Measurements from ENCODE around the gene BIVM.
"Not testable (repeated sequence)": the region's sequence is repeated elsewhere in the genome, so short reads cannot be mapped to it uniquely, and the experiment has no call there.

Gene BIVM, protein sequence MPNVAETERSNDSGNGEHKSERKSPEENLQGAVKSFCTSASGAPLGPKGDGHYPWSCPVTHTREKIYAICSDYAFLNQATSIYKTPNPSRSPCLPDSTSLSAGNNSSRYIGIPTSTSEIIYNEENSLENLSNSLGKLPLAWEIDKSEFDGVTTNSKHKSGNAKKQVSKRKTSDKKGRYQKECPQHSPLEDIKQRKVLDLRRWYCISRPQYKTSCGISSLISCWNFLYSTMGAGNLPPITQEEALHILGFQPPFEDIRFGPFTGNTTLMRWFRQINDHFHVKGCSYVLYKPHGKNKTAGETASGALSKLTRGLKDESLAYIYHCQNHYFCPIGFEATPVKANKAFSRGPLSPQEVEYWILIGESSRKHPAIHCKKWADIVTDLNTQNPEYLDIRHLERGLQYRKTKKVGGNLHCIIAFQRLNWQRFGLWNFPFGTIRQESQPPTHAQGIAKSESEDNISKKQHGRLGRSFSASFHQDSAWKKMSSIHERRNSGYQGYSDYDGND

DNA sequence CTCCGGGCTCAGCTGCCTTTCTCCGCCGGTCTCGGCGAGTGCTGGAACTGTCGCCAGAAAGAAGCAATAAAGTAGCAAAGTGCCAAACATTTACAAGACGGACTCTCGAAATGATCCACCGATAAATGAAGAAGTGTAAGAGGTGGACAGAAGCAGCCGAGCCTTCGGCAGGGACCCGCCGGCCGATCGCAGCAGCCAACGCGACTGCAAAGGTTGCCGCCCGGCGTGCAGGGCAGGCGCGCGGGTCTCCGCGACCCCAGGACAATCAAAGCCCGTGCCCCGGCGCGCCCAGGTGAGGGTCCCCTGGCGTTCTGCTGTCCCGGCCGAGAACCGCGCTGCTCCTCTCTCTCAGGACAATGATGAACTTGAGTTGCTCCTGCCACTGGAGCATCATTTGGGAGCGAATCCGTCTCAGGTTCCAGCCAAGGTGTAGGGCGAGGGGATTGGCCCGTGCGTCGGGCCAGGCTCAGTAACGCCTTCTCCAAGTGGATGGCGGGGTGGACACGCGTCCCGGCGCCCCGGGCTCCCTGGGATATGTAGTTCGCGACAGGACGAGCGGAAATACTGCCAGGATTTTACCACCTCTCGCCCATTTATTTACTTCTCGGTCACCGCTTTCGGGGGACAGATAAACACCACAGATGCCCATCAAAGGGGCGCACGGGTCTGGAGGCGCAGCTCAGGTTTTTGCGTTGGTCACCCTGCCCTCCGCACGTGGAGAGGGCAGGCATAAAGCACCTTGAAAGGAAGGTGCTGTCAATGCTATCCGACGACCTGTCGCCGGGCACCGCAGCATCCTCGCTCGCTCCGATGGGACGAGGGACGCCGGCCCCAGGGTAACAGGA is at the start of gene BIVM, which contains the start of gene POGLUT2:
Gene BIVM, plus strand, starts transcription at position 539 of the 845 bp plus-strand sequence. CDS start 8,149 bp downstream, outside the sequence.
Gene POGLUT2, minus strand, starts transcription at position 396 of the 845 bp plus-strand sequence. Its CDS starts 306 bp downstream, at position 90.
- FAIRE-seq = peak; percentile 46

DNA sequence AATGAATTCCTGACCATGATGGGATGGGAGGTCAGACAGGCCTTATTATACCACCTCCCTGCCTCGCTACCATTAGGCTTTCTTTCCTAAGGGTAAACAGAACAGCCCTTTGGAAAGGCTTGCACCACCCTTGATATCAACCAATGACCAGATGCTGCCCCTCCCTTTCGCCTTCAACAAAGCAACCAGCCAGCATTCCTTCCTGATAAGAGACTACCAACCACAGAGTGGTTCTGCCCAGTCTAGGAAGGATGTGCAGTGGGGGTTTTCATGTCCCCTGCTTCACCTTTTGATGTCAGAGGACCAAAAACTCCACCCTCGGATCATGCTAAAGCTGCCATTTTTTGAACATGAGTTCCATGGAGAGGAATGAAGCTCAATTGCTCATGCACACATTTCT is 47.0 kb upstream of the BIVM start:
- FAIRE-seq = no peak

DNA sequence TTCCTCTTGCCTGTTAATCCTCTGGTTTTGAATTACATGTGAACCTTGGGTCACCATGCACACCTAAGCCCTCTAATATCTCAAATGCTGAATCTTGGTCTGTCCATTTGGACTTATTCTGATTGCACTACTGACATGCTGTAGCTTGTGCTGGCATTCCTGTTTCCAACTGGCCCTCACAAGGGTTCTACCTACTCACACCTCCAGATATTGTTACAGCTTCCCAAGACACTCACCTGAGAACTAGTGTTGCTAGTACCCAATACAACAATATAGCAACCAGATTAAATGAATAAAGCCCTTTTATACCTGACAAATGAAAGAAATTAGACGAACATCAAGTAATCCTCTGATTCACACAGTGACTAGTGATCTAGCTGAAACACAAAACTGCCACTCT is 41.9 kb upstream of the BIVM start:
- FAIRE-seq = no peak

DNA sequence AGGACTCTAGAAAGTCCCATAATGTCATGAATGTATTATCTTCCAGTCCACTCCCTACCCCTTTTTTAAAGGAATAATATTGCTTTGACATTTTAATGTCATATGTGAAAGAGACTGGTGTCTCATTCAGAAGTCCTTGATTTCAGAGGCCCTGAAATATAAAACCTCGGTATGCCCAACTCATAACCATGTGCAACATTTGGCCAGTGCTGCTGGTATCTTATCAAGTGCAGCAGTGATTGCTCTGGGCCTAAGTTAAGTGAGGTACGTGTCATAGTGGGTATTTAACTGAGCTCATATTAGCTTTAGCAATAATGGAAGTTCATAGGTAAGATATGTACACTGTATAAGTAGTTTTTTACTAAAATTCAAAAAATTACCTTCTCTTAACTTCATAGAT is 40.1 kb upstream of the BIVM start:
- FAIRE-seq = no peak

DNA sequence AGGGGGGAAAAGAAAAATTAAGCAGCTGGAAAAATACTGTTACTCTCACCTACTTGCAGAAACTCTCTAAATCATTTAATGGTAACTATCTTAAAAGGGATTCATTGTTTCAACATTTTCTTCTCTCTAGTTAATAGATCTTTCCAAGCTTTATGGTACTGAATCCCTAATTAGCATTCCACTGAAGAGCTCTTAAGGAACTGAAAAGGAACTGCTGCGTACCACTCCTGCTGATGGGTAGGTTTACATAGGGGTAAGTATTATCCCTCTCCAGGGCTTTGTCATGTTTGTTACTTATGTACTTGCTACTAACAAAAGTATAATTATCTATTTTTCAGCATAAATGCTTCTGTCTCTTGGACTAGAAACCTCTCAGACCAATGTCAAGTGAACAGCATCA is 37.8 kb upstream of the BIVM start:
- FAIRE-seq = no peak

- FAIRE-seq = no peak
Measured at GRCh38 chr13:102763741-102764140, 35.2 kb upstream of the BIVM start.

GRCh38 chr13:102768909-102769308 is 30.0 kb upstream of the BIVM start:
- no peak for FAIRE-seq

GRCh38 chr13:102769679-102770078 is 29.2 kb upstream of the BIVM start:
- FAIRE-seq = no peak

- no peak for FAIRE-seq
Measured at GRCh38 chr13:102770435-102770834, 28.5 kb upstream of the BIVM start.

DNA sequence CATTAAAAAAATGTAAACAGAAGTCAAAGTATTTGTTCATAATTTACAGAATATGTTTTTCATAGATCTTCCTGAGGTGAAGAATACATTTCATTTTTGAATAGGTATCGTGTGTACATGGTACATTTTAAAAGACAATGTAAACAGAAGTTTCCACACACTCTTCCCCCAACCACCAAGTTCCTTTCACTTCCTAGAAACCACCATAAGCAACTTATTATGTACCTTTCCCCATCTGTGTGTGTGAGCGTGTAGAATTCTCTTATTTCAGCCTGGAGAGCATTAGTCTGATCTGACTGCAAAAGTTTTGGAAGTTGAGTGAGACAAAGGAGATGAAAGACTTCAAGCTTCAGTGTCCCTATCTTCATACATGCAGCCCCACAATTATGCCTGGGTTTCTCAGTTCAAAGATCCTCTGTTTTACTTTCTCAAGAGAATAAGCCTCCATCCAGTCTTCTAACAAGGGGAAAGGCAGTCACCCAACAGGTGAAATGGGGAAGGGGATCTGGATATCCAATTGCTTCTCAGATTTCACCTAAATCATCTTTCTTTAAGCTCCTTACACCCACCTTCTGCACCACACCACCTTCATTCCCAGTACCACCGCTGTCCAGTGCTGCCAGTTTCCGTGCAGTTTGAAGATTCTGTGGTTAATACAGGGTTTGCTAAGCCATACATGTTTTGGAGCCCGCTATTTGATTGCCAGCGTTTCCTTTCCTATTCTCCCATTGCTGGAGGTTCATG is 27.4 kb upstream of the BIVM start:
- no peak for FAIRE-seq

- no peak for FAIRE-seq
Measured at GRCh38 chr13:102772042-102772425, 26.9 kb upstream of the BIVM start.

- FAIRE-seq = no peak
Measured at GRCh38 chr13:102773441-102774213, 25.3 kb upstream of the BIVM start, which contains the start of gene TEX30. Gene TEX30, minus strand, starts transcription at chr13:102773786. Its CDS starts 3,760 bp downstream, at chr13:102770026.

GRCh38 chr13:102774214-102774568 is 24.7 kb upstream of the BIVM start:
- FAIRE-seq = no peak

GRCh38 chr13:102774591-102775520 is 24.1 kb upstream of the BIVM start:
- FAIRE-seq = no peak

DNA sequence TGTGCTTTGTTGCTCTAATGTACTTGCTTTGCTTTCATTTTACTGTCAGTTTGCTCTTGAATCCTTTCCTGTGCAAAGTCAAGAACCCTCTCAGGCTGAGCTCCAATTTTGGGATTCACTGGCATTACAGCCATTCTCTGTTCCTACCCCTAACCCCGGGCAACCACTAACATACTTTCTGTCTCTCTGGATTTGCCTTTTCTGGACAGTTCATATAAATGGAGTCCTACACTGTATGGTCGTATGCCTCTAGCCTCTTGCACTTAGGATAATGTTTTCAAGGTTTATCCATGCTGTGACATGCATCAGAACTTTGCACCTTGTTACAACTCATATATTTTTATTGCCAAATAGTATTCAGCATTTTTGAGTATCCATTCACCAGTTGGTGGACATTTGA is 22.6 kb upstream of the BIVM start:
- no peak for FAIRE-seq

GRCh38 chr13:102777736-102778135 is 21.2 kb upstream of the BIVM start:
- no peak for FAIRE-seq

GRCh38 chr13:102779436-102780159 is 19.3 kb upstream of the BIVM start:
- FAIRE-seq = no peak

DNA sequence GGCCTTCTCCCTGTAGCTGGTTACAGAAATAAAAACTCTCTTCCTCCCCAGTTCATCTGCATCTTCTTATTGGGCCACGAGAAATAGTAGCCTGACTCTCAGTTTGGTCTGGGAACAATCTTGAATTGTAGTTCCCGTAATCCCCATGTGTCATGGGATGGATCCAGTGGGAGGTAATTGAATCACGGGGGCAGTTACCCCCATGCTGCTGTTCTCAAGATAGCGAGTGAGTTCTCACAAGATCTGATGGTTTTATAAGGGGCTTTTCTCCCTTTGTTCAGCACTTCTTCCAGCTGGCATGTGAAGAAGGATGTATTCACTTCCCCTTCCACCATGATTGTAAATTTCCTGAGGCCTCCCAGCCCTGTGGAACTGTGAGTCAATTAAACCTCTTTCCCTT is 18.3 kb upstream of the BIVM start:
- not testable (repeated sequence) for FAIRE-seq

- no peak for FAIRE-seq
Measured at GRCh38 chr13:102781591-102781990, 17.3 kb upstream of the BIVM start.

DNA sequence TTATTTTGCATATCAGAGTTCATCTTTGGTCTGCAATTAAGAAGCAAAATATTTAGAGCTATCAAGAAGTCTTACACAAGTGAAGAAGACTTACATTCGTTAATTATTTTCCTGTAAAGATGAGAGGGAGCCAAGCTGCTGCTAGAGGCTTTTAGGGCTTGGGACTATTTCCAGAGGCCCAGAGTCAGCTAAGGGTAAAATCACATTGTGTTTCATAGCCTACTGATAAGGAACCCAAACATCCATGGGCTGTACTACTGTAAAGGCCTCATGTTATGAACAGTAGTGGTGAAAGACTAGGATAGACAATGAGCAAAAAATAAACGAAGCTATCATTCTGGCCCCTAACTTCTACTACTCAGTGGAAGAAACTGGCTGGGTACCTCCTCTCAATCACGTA is 14.4 kb upstream of the BIVM start:
- no peak for FAIRE-seq

All from TTC549 (cell line).